HG02588 (cell line): ENCODE measurements around the gene ADAMTS13.
"Not testable (repeated sequence)": the region's sequence is repeated elsewhere in the genome, so short reads cannot be mapped to it uniquely, and the experiment has no call there.

Experiments used
- ATAC-seq: cut with Tn5 transposase; IDR thresholded peaks from one replicate; pipeline ENCODE4 v1.9.1; 2021; ENCODE audit warnings: mild to moderate bottlenecking, moderate library complexity; ENCODE audit not compliant: unreplicated experiment

Gene ADAMTS13

GRCh38 chr9:133391449-133391848 lies 30.7 kb upstream of the ADAMTS13 start:
- ATAC-seq = not testable (repeated sequence)

GRCh38 chr9:133392308-133392707 lies 29.9 kb upstream of the ADAMTS13 start:
- not testable (repeated sequence) for ATAC-seq

GRCh38 chr9:133393399-133393798 lies 28.8 kb upstream of the ADAMTS13 start:
- ATAC-seq = no peak

- no peak for ATAC-seq
These were observed 27.4 kb upstream of the ADAMTS13 start for GRCh38 chr9:133394687-133395271.

GRCh38 chr9:133396952-133397351 lies 25.2 kb upstream of the ADAMTS13 start:
- ATAC-seq = no peak

- ATAC-seq = no peak
These were observed 24.8 kb upstream of the ADAMTS13 start for GRCh38 chr9:133397370-133397769.

GRCh38 chr9:133397895-133398294 lies 24.3 kb upstream of the ADAMTS13 start:
- no peak for ATAC-seq

GRCh38 chr9:133400292-133400691 lies 21.9 kb upstream of the ADAMTS13 start:
- ATAC-seq = no peak

GRCh38 chr9:133401588-133401987 lies 20.6 kb upstream of the ADAMTS13 start:
- no peak for ATAC-seq

GRCh38 chr9:133402689-133403088 lies 19.5 kb upstream of the ADAMTS13 start:
- no peak for ATAC-seq

- ATAC-seq = no peak
These were observed 18.3 kb upstream of the ADAMTS13 start for GRCh38 chr9:133403766-133404453.

GRCh38 chr9:133404454-133405002 lies 17.6 kb upstream of the ADAMTS13 start:
- ATAC-seq = no peak

- ATAC-seq = no peak
These were observed 16.4 kb upstream of the ADAMTS13 start for GRCh38 chr9:133405508-133406438.

- ATAC-seq = no peak
These were observed 15.5 kb upstream of the ADAMTS13 start for GRCh38 chr9:133406480-133407307.

GRCh38 chr9:133408042-133408441 lies 14.1 kb upstream of the ADAMTS13 start:
- ATAC-seq = no peak

- ATAC-seq = no peak
These were observed 7.0 kb upstream of the ADAMTS13 start for GRCh38 chr9:133415170-133415569.

- peak; percentile 67 for ATAC-seq
These were observed 4.4 kb upstream of the ADAMTS13 start, which contains the start of gene REXO4 for GRCh38 chr9:133417541-133418461. Gene REXO4, minus strand, starts transcription at chr9:133418010. Its CDS starts 166 bp downstream, at chr9:133417844.

- no peak for ATAC-seq
These were observed 3.2 kb upstream of the ADAMTS13 start for GRCh38 chr9:133419005-133419404.

- no peak for ATAC-seq
These were observed 1.8 kb upstream of the ADAMTS13 start for GRCh38 chr9:133420392-133420827.
